GM21528 (cell line): ENCODE results near the gene TGFB1.
A peak's percentile ranks its signal among the peaks of the same experiment; 100 is the strongest.
"Not testable (repeated sequence)": the region's sequence is repeated elsewhere in the genome, so short reads cannot be mapped to it uniquely, and the experiment has no call there.

ENCODE experiments used
- ATAC-seq: cut with Tn5 transposase; IDR thresholded peaks from one replicate; pipeline ENCODE4 v1.9.1; 2021; ENCODE audit warnings: mild to moderate bottlenecking, moderate library complexity; ENCODE audit not compliant: unreplicated experiment, low FRiP score

Gene TGFB1

GRCh38 chr19:41304706-41305483, 48.8 kb downstream of the TGFB1 start:
- no peak for ATAC-seq

DNA sequence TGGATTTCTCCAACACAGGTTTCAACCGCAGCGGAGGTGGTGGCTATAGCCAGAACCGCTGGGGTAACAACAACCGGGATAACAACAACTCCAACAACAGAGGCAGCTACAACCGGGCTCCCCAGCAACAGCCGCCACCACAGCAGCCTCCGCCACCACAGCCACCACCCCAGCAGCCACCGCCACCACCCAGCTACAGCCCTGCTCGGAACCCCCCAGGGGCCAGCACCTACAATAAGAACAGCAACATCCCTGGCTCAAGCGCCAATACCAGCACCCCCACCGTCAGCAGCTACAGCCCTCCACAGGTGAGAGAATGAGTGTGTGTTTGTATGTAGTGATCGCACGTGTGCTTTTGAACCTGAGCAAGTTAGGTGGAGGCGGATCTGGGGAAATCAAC, 49.8 kb downstream of the TGFB1 start:
- ATAC-seq = no peak

DNA sequence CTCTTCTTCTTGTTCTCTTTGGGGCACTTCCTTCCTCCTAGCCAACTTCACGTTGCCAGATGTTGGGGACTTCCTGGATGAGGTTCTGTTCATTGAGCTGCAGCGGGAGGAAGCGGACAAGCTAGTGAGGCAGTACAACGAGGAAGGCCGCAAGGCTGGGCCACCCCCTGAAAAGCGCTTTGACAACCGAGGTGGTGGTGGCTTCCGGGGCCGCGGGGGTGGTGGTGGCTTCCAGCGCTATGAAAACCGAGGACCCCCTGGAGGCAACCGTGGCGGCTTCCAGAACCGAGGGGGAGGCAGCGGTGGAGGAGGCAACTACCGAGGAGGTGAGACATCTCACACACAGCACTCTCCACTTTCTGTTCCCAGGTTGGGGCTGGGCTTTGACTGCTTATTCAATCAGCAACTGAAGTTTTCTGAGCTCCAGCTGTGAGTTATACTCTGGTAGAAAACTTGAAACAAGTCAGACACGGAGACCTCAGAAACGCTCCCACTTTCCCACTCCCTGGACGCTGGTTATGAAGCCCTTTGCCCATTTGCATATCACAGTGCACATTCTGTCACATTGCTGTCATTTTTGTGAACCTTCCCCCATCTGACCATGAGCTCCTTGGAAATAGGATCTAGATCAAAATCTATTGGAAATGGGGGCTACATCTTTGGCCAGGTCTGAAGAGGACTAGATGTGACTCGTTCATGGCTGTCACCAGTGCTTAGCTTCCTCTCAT, 50.9 kb downstream of the TGFB1 start:
- ATAC-seq = no peak

DNA sequence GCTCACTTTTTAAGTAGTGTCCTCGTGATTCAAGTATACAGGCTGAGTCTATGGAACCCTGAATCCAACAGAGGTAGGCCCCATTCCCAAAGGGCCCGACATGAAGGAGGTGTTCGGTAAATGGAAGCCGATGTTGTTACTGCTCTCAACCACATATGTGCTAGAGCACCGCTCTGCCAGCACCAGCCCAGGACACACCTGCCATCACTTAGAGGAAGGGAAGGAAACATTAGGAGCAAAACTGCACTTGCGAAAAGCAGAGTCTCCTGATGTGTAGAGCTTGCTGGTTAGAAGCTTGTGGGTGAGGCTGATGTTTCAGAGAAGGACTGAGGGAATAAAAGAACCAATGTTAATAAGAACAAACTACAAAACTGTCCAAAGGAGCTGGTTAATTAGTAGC, 53.2 kb downstream of the TGFB1 start:
- ATAC-seq = no peak

- no peak for ATAC-seq
Observed at GRCh38 chr19:41299755-41300089, 54.0 kb downstream of the TGFB1 start.

DNA sequence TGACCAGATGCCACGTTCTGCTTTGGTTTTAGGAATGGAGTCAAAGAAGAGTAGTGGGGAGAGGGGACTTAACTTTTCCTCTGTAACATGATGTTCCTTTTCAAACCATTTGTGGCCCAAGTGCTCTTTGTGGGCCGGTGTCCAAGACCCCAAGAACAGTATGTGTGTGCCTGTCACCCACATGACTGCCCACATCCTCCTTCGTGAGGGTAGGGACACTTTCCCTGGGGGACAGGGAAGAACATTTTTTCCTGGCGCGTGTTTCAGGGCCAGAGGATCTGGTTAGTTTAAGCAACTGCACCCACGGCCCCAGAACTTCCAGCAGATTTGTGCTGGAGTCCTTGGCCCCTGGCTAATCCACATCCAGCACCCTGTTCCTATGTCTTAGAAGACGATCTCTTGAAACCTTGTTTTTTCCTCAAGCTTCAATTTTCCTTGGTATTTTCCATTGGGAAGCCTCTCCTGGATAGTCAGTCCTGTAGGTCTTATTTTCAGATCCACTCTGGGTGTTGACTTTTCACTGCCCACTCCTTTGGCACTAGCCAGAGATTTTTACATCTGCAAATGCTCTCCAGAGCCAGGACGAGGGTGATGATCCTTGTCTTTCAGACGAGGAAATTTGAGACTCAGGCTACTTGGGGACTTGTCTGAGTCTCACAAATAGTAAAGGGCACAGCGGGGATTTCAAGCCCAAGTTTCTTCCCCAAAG, 54.5 kb downstream of the TGFB1 start:
- ATAC-seq = no peak

GRCh38 chr19:41298348-41298964, 55.3 kb downstream of the TGFB1 start:
- ATAC-seq = no peak

DNA sequence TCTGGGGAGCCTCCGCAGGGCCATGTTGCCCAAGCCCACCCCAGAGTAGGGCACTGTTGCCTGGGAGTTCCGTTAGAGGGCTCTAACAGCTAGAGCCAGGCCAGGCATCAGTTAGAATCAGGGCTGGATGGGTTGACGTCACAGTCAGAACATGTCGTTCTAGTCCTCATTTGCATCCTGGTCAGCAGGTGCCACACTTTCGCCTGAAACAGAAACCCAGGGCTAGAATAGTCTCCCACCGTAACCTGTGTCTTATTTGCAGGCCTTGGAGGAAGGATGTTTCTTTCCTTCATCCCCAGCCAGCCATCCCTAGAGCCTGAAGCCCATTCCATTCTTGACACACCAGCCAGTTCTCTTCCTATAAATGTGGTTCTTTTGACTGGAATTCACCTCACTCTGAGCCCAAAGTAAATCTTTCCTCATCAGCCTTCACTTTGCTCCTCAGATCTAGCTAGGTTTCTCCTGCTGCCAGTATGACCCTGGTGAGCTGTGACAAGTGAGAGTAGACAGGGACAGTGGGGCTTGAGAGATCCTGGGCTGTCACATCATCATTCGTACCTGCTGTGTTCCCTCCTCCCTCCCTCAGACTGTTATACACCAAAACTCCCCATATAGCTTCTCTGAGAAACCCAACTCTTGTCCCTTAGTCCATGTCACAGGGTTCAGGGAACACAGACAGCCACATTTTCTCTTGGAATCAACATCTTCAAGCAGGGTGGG, 55.9 kb downstream of the TGFB1 start:
- ATAC-seq = peak; percentile 78

- ATAC-seq = no peak
Observed at GRCh38 chr19:41296433-41296871, 57.3 kb downstream of the TGFB1 start.

- ATAC-seq = no peak
Observed at GRCh38 chr19:41295499-41295898, 58.2 kb downstream of the TGFB1 start.

- no peak for ATAC-seq
Observed at GRCh38 chr19:41294393-41294792, 59.3 kb downstream of the TGFB1 start.

DNA sequence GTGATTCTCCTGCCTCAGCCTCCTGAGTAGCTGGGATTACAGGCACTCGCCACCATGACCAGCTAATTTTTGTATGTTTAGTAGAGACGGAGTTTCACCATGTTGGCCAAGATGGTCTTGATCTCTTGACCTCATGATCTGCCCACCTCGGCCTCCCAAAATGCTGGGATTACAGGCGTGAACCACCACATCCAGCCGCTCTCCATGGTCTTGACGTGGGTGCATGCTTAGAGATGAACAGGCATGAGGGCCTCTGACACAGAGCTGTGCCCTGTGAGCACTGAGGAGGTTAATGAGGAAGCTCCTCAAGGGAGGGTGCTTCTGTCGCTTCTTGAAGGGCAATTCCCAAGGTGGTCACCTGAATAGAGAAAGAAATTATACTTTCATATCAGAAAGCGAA, 63.9 kb downstream of the TGFB1 start:
- ATAC-seq = not testable (repeated sequence)

DNA sequence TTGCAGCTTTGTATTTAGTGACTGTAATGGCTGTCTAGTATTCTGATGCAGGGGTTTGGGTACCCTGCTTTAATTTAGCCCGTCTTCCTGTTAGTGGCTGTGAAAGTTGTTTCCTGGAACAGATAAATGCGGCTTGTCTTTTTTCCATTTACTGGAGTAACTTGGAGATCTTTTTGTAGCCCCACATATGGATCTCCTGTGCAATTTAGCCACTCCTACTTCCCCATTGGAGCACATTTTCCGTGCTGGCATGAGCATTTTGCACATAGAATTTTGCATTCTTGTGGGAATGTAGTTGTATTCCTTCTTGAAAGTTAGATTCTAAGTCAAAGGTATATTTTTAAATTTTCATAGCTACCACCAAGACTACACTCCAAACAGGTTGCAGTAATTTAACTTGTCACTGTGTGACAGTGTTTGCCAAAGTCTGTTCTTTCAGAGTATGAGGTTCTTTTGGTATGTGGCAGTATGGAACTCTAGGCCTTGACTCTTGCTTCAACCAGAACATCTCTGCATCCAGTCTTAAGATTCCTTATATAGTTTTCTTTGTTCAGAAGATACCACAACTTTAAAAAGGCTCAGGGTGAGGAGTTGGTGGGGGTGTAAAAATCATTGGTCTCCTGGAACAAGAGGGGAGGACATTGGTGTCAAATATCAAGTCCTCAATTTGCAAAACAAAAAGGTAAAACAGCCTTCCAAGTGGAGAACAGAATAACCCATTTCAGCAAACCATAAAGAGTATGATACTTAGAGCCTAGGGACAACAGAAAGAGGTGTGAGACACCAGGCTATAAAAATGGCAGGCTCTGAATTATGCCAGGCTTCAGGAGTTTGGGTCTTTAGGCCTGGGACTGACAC, 64.8 kb downstream of the TGFB1 start:
- no peak for ATAC-seq
